ENCODE results near the gene ABCA4.

DNA sequence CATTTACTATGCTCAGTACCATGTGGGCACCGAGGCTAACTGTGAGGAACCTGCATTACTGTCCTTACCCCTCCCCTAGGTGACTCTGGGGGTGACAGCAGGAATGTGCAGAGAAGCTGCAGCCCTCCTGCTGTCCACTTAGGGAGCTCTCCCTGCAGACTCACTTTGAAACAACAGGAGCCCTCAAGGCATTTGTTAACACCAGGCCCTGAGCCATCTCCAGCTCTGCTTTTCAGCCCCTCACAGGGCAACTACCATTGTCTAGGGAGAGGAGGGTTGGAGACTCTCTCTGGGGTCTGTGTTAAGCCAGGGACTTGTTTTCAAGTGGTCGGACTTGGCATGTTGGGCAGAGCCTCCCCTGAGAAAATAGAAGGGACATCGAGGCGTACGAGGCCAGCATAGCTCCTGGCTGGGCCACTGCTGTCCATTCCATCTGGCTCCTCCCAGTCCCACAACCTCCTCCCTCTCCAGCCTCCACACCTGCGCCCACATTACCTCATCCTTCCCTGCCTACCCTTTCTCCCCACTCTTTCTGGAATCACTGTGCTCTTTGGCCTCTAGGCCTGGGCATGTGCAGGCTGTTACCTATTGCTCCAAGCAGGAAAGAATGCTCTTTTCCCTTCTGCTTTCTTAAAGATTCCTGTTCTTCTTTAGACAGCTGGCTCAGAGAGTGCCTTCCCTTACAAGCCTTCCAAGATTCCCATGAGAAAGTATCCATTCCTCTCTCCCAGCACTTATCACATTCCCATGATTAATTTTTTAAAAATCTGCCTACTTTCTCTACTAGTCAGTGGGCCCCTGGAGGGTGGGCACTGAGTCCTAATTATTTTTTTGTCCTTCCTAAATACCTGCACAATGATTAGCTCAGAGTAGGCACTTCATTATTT is 109.0 kb downstream of the ABCA4 start:
- TF ChIP-seq, protein P1, sequence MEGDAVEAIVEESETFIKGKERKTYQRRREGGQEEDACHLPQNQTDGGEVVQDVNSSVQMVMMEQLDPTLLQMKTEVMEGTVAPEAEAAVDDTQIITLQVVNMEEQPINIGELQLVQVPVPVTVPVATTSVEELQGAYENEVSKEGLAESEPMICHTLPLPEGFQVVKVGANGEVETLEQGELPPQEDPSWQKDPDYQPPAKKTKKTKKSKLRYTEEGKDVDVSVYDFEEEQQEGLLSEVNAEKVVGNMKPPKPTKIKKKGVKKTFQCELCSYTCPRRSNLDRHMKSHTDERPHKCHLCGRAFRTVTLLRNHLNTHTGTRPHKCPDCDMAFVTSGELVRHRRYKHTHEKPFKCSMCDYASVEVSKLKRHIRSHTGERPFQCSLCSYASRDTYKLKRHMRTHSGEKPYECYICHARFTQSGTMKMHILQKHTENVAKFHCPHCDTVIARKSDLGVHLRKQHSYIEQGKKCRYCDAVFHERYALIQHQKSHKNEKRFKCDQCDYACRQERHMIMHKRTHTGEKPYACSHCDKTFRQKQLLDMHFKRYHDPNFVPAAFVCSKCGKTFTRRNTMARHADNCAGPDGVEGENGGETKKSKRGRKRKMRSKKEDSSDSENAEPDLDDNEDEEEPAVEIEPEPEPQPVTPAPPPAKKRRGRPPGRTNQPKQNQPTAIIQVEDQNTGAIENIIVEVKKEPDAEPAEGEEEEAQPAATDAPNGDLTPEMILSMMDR (IDR thresholded peaks at IDR 0.05), result no peak
- no peak for TF ChIP-seq POLR2A (IDR thresholded peaks at IDR 0.05)
